ENCODE results near the gene TRERF1.

Gene TRERF1

GRCh38 chr6:42300701-42301100, 151.0 kb downstream of the TRERF1 start:
- no peak for FAIRE-seq

- no peak for FAIRE-seq
These were observed 151.5 kb downstream of the TRERF1 start for GRCh38 chr6:42300185-42300584.

- FAIRE-seq = peak; percentile 42
These were observed 154.1 kb downstream of the TRERF1 start for GRCh38 chr6:42297661-42298060.

DNA sequence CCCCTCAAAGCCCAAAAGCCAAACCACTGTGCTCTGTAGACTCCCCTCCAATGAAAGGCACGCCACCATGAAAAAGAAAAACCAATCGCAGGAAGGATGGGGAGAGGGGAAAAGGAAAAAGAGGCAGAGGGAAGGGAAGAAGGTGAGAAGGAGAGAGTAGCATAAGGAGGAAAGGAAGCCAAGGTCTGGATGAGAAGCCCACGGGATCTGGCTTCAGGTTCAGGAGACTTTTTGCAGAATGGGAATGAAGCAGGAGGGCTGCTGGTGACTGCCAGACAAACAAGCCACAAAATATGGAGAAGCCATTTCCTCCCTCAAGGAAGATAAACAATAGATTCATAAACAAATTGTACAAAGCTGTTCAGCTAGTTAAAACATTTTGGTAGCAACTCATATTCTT, 155.1 kb downstream of the TRERF1 start:
- no peak for FAIRE-seq

DNA sequence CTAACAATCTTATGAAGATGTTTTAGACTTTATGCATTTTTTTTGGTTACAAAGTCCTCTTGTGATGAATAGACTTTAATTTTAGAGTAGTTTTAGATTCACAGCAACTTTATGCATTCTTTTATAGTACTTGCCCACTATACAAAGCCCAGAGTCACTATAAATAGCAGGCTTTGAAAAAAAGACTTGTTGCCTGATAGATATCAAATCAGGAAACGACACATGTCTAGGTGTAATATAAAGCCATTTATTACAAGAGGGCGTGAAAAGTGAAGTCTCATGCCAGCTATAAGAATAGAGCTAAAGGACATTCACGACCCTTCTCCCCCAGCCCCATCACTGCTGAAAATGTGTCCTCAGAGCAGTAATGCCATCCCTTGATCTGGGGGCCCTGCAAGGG, 156.0 kb downstream of the TRERF1 start:
- FAIRE-seq = no peak

GRCh38 chr6:42295181-42295580, 156.5 kb downstream of the TRERF1 start:
- no peak for FAIRE-seq

DNA sequence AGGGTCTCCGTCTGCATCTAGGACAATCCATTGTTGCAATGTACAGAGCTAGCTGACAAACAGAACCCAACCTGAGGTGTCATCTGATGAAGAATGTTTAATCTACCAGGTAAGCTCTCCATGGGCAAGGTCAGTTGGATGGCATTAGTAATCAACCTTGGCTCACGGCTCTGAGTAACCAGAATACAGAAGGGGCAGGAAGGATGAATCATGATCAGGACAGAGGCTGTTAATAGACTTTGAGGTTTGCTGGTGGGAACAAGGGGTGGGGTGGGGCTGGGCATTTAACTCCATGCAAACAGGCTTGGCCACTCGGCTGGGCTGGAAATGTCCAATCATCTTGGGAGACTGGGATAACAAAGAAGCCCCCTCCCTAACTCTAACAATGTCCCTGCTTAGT, 157.0 kb downstream of the TRERF1 start:
- FAIRE-seq = no peak

DNA sequence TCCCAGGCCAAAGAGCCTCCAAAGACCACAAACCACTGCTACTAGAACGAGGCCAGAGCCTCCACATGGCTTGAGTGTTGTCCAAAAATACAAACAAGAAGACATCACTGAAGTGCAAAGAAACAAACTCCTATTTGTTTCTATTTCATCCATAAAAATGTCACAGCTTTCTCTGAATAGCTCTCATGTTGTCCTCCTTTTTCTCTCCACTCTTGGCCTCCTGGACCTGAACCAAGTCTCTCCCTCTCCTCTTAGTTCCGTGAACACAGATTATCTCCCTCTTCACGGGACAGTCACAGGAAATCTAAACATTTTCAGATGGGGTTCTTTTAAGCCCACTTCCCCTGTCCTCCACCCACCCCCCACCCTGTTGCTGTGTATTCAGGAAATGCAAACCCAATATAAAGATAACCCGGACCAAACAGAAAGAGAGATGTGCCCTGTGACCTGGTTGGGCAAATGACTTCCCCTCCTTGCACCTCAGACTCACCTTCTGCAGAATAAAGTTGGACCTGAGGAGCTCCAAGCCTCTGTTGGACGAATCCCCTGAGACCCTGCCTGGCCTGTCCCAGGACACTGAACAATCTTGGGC, 158.2 kb downstream of the TRERF1 start:
- no peak for FAIRE-seq

DNA sequence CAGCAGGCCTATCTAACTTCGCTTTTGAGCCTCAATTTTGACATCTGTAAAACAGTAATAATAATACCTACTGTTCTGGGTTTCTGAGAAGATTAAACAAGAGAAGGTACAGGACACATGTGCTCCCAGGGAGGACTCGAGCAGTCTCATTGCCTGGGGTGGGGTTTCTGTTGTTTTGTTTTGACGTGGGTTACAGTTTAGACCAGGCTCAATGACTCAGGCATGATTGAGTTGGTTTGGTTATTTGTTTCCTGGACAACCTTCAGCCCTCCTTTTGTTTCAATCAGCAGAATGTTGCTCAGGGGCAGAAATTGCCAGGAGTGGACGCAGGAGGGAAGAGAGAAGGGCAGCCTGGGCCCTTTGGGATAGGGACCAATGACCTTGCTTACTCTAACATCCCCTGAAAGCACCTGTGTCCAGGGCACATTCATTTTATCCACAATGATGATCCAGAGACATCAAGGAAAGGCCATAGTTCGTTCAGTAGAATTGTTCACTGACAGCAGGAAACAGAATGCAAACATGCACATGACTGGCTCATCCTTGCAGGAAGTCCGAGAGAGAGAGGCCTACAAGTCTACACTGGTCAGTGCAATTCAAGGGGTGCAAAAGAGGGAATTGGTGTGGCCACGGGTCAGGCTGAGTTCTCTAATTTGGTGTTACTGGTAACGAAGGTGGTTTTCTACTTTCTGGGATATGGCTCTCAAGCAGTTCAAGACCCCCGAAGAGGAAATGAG, 159.6 kb downstream of the TRERF1 start:
- no peak for FAIRE-seq

DNA sequence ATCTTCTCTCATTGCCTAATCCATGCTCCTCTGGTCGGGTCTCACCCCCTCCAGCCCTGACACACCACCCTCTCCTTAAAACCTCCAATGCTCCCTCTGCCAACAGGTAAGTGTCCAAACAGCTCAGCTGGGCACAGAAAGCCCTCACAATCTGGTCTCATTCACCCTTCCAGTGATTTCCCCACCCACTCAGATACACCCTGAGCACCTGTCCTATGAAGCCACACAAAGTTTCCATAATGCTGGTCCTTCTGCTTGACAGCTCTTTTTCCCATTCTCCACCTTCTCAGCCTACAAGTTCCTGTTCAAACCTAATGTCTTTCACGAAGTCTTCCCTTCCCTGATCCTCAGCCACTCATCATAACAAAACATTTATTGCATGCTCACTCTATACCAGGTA, 164.0 kb downstream of the TRERF1 start:
- FAIRE-seq = no peak

GRCh38 chr6:42281570-42281969, 170.2 kb downstream of the TRERF1 start:
- no peak for FAIRE-seq

DNA sequence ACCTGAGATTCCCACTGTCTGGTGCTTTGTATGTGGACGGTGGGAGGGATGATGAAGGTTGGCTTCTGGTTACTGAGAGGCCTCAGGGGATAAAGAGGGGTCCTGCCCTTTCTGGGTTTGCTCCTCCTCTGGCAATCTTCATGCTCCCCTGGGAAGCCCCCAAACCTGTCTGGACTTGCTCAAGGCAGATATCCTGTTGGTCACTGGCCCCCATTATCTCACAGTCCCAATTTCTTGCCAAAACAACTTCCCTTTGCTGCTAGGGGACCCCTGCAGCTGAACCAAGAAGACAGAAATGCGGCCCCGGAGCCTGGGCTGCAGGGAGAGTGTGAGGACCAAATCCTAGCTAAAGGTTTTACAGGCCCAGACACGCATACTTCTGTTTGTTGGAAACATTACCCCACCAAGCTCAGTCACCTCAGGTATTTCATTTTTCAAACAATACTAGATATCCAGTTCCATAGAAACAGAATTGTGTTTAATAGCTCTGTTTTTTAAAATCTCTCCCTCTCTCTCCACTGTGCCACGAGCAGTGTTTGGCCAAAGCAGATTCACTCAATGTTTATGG, 170.7 kb downstream of the TRERF1 start:
- no peak for FAIRE-seq

DNA sequence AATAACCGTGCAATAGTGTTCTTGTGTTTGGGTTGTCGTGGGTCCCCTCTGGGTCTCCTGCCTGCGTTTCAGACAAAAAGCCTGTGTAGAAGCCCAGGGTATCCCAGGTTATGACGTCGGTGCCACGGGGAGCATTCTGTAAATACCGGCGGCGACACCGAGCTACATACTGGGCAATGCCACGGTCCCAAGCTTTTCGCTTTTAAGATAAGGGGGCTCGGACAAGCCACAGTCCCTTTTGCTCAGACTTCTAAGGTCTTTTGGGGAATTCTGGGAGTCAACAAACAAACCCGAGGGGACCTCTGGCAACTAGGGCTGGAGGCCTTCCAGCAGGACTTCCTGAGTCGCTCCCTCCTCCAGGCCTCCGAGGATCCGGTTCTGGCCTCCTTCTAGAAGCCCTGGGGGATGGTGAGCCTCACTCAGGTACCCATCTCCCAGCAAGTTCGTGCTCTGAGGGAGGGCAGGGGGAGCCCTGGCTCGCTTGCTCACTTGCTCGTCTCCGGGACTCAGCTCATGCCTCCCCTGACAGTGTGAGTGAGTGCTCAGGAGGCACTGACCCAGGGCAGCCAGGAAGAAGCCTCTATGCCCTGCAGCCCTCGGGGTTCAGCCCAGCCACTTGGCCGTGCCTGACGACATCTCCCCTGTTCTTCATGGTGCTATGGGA, 171.6 kb downstream of the TRERF1 start:
- no peak for FAIRE-seq

DNA sequence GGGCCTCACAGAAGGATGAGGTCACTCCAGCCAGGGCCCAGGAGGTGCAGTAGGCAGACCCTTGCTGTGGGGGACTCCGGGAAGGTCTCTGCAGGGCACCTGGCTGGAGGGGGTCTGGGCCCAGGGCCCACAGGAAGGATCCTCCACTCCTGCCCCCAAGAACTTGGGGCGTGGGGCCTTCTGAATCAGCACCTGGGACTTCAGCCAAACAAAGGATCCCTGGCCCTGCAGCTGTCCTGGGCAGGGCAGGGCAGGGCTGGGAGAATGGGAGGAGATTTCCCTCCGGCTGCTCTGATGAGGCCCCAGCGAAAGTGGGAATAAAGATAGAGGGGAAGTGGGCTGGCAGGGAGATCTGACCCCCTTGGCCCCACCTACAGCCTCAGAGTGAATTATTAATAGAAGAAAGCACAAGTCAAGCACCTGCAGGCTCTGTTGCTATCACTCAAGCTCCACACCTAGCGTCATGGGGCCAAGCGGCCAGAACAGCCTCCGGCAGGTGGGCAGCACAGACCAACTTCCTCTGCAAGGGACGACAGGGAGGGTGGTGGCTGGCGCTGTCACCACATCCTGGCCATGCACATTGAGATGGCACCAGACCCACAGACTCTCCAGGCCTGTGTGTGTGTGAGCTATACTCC, 172.5 kb downstream of the TRERF1 start:
- FAIRE-seq = no peak

- FAIRE-seq = no peak
These were observed 173.4 kb downstream of the TRERF1 start for GRCh38 chr6:42278131-42278853.

DNA sequence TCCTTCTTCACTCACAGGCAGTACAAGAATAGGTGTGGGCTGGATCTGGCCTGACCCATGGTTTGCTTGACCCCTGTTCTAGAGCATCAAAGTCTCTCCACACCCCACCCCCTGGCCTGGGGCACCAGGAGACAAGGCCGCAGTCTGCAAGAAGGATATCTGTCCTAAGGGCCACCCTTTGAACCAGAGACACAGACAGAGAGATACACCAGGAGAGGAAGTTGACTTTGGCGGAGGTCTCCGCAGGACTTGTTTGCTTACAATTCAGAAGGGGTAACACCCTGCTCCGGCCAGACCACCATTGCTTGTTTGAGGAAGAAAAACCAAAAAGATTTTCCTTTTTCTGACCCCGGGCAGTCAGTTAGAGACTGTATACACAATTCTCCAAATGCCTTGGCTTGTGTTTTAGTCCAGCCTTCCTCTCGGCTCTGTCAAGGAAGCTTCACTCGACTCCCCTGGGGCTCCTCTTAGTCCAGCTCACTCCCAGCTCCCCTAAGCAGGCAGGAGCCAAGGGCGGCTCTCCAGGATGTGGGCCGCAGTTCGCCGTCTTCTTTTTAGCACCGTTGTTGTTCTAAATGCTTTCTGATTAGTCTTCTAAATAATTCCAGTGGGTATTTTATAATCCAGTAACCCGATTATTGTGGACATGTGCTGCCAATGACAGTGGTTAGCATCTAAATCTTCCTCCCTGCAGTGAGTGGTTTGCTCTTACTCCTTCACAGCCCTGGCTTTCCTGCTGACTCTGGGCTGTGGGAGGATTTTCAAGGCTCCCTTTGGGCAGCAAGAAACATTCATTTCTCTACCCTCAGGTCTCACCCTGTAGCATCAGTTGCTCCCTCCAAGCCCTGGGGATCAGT, 175.5 kb downstream of the TRERF1 start:
- no peak for FAIRE-seq

DNA sequence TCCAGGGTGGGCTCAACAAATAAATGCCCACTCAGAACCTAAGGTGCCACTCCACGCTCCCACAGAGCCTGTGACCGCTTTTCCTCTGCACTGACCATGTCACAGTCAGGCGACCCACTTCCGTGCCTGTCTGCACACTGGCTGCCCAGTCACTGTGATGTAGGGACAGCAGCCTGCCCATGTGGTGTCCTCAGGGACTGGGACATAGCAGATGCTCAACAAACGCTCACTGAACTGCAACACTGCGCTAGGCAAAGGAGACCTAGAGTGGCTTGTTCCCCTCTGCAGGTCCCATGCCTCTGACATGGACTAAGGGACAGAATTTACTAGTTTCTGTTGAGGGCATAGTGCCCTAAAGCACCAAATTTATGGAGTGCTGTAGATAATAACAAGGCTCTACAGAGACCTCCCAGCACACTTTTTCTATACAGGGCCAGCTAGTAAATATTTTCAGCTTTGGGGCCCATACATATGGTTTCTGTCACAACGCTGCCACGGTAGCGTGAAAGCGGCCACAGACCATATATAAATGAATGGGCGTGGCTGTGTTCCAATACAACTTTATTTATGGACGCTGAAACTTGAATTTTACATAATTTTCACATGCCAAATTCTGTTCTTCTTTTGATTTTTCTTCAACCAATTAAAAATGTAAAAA, 176.2 kb downstream of the TRERF1 start:
- no peak for FAIRE-seq

- FAIRE-seq = no peak
These were observed 176.8 kb downstream of the TRERF1 start for GRCh38 chr6:42274898-42275297.

DNA sequence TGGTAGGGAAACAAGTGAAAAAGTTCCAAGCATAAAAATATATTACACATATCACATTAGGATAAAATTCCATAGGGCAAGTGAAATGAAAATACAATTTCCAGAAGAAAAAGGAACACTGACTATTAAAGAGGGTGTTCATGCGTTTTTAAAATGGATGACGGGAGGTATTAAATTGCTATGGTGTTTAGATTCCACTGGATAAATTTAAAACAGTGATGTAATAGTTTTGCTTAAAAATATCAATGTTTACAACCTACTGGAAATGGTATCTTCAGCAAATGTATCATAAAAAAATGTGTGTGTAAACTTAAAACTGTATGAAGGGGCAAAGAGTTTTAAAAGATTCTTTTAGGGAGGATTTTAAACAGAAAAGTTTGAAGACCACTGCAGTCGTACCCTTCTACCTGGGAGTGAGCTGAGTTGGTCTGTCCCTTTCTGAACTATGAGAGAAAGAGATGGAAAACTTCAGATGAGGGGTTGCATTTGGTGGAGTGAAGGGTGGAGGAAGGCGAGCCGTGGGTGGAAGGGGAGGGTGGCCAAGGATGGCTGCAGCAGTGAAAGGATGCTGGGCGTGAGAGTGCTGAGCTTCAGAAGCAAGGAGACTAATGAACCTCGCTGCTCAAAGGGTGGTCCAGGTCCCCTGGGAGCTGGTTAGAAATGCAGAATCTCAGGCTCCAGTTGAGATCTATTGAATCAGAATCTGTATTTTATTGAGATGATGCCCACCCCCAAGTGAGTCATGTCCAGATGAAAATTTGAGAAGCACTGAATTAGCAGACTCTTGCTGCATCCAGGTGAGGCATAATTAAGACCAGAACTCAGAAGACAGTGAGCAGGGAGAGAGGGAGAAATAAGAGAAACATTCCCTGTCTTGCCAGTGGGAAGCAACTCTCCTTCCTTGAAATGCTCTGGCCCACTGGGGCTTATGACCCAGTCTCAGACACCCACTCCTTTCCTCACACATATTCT, 179.6 kb downstream of the TRERF1 start:
- FAIRE-seq = no peak

DNA sequence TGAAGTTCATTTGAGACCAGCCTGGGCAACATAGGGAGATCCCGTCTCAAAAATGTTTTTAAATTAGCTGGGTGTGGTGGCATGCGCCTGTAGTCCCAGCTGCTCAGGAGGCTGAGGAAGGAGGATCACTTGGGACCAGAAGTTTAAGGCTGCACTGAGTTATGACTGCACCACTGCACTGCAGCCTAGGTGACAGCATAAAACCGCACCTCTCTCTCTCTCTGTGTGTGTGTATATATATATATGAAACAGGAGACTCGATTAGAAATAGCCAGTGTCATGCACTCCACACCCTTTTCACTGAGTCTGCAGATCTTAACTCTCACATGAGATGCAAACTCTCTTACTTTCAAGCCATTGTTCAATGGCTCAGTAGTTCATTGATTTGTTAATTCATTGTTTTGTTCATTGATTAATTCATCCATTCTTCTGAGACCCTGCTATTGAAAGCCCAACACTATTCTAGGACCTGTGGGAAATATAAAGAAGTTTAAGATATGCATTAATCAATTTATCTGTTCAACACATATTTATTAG, 181.7 kb downstream of the TRERF1 start:
- no peak for FAIRE-seq
